ENCODE measurements around the gene TTLL8.

TTLL8 gene

DNA sequence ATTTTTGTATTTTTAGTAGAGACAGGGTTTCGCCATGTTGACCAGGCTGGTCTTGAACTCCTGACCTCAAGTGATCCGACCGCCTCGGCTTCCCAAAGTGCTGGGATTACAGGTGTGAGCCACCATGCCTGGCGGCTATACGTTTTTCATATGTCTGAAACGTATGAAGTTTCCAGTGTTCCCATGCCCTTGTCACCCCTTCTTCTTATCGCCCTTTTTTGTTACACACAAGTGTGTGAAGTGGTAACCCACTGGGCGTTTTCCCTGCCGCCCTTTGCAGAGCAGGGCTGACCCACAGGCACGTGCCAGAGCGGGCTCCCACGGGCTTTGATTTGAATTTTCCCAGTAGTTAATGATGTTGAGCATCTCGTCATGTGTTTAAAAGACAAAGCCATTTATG, 80.5 kb downstream of the TTLL8 start:
- Histone ChIP-seq H3K27ac (ENCODE audit: low read length) (no peak overlapping the region), H3K4me3 (ENCODE audit: low read depth in 1 of 2, low read length in 2 of 2) (no peak overlapping the region), H3K9me3 (ENCODE audit: control insufficient read depth in 1 of 2, low read length in 2 of 2) (peaks cover 0 to 8% of the 10 kb centered on the region in 2 donors), H3K4me1 (ENCODE audit: control insufficient read depth in 1 of 2, insufficient read depth in 2 of 2, low read length in 2 of 2) (no peaks in the 10 kb centered on the region), H3K27me3 (ENCODE audit: low read depth, low read length) (no peaks in the 10 kb centered on the region), H3K36me3 (ENCODE audit: control insufficient read depth in 1 of 2, insufficient read depth in 2 of 2, low read length in 2 of 2) (no peaks in the 10 kb centered on the region)

DNA sequence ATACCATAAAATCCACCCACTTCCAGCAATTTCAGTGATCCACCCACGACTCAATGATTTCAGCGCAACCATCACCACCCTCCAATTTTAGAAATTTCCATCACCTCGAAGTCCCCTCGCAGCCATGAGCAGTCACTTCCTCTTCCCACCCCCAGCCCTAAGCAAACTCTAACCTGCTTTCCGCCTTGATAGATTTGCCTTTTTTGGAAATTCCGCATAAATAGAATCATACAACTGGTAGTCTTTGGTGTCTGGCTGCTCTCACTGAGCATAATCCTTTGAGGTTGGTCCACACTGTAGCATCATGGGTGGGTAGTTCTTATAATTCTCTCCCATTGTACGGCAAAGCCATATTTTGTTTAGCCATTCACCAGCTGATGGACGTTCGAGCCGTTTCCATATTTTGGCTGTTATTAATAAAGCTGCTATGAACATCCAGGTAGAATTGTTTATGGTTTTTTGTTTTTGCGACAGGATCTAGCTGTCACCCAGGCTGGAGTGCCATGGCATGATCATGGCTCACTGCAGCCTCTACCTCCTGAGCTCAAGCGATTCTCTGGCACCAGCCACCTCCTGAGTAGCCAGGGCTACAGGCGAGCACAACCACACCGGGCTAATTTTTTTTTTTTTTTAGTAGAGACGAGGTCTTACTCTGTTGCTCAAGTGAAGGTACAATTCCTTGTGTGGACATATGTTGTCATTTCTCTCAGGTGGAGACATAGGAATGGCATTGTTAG, 81.5 kb downstream of the TTLL8 start:
- peaks cover 0 to 8% of the 10 kb centered on the region in 2 donors for H3K9me3 ChIP-seq (ENCODE audit: control insufficient read depth in 1 of 2, low read length in 2 of 2)

DNA sequence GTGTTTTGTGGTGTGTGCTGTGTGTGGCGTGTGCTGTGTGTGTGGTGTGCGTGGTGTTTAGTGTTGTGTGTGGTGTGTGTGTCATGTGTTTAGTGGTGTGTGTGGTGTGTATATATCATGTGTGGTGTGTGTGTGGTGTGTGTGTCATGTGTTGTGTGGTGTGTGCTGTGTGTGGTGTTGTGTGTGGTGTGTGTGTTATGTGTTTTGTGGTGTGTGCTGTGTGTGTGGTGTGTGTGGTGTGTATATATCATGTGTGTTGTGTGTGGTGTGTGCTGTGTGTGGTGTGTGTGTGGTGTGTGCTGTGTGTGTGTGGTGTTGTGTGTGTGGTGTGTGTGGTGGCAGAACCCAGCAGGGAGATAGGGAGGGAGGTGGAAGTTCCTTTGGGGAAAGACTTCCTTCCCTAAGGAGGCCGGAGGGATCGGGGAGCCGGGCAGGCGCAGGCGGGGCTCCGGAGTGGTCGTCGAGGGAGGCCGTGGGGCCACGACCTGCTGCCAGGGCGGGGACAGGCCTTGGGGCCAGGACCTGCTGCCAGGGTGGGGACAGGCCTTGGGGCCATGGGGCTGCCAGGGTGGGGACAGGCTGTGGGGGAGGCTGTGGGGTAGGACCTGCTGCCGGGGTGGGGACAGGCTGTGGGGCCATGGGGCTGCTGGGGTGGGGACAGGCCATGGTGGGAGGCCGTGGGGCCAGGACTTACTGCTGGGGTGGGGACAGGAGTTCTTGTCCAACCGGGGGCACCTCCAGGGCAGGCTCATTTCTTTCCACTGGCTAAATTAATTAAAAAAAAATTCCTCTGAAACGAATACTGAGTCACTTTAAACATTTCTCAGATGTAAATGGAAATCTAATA, 82.3 kb downstream of the TTLL8 start:
- H3K4me3 ChIP-seq (ENCODE audit: low read depth in 1 of 2, low read length in 2 of 2), result no peak overlapping the region
- H3K27ac ChIP-seq (ENCODE audit: low read length), result no peak overlapping the region
- no peaks in the 10 kb centered on the region for H3K27me3 ChIP-seq (ENCODE audit: low read depth, low read length)

More for the DNA sequence above, 81.5 kb downstream of the TTLL8 start:
- H3K36me3 ChIP-seq (ENCODE audit: control insufficient read depth in 1 of 2, insufficient read depth in 2 of 2, low read length in 2 of 2), result no peaks in the 10 kb centered on the region
- peaks cover 0 to 3% of the 10 kb centered on the region in 2 donors for H3K4me1 ChIP-seq (ENCODE audit: control insufficient read depth in 1 of 2, insufficient read depth in 2 of 2, low read length in 2 of 2)
- no peaks in the 10 kb centered on the region for H3K27me3 ChIP-seq (ENCODE audit: low read depth, low read length)
- H3K4me3 ChIP-seq (ENCODE audit: low read depth in 1 of 2, low read length in 2 of 2), result no peak overlapping the region
- H3K27ac ChIP-seq (ENCODE audit: low read length), result no peak overlapping the region

DNA sequence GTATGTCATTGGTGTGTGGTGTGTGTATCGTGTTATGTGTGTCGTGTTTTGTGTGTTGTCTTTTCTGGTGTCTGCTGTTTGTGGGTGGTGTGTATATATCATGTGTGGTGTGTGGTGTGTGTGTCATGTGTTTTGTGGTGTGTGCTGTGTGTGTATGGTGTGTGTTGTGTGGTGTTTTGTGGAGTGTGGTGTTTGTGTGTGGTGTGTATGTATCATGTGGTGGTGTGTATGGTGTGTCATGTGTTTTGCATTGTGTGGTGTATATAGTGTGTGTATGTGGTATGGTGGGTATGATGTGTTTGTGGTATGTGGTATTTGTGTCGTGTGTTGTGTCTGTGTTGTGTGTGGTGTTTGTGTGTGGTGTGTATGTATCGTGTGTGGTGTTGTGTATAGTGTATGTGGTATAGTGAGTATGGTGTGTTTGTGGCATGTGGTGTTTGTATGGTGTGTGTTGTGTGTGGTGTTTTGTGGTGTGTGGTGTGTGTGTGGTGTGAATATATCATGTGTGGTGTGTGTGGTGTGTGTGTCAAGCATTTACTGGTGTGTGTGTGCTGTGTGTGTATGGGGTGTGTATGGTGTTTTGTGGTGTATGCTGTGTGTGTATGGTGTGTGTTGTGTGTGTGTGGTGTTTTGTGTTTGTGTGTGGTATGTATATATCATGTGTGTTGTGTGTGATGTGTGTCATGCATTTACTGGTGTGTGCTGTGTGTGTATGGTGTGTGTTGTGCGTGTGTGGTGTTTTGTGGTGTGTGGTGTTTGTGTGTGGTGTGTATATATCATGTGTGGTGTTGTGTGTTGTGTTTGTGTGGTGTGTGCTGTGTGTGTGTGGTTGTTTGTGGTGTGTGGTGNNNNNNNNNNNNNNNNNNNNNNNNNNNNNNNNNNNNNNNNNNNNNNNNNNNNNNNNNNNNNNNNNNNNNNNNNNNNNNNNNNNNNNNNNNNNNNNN, 84.8 kb downstream of the TTLL8 start:
- H3K36me3 ChIP-seq (ENCODE audit: control insufficient read depth in 1 of 2, insufficient read depth in 2 of 2, low read length in 2 of 2), result no peaks in the 10 kb centered on the region
- no peak overlapping the region for H3K27ac ChIP-seq (ENCODE audit: low read length)
- H3K27me3 ChIP-seq (ENCODE audit: low read depth, low read length), result no peaks in the 10 kb centered on the region
- H3K4me3 ChIP-seq (ENCODE audit: low read depth in 1 of 2, low read length in 2 of 2), result no peak overlapping the region
- H3K4me1 ChIP-seq (ENCODE audit: control insufficient read depth in 1 of 2, insufficient read depth in 2 of 2, low read length in 2 of 2), result peaks cover 0 to 13% of the 10 kb centered on the region in 2 donors
- H3K9me3 ChIP-seq (ENCODE audit: control insufficient read depth in 1 of 2, low read length in 2 of 2), result no peaks in the 10 kb centered on the region

More for the DNA sequence above, 82.3 kb downstream of the TTLL8 start:
- no peaks in the 10 kb centered on the region for H3K36me3 ChIP-seq (ENCODE audit: control insufficient read depth in 1 of 2, insufficient read depth in 2 of 2, low read length in 2 of 2)
- peaks cover 0 to 8% of the 10 kb centered on the region in 2 donors for H3K9me3 ChIP-seq (ENCODE audit: control insufficient read depth in 1 of 2, low read length in 2 of 2)
- H3K4me1 ChIP-seq (ENCODE audit: control insufficient read depth in 1 of 2, insufficient read depth in 2 of 2, low read length in 2 of 2), result peaks cover 0 to 4% of the 10 kb centered on the region in 2 donors

DNA sequence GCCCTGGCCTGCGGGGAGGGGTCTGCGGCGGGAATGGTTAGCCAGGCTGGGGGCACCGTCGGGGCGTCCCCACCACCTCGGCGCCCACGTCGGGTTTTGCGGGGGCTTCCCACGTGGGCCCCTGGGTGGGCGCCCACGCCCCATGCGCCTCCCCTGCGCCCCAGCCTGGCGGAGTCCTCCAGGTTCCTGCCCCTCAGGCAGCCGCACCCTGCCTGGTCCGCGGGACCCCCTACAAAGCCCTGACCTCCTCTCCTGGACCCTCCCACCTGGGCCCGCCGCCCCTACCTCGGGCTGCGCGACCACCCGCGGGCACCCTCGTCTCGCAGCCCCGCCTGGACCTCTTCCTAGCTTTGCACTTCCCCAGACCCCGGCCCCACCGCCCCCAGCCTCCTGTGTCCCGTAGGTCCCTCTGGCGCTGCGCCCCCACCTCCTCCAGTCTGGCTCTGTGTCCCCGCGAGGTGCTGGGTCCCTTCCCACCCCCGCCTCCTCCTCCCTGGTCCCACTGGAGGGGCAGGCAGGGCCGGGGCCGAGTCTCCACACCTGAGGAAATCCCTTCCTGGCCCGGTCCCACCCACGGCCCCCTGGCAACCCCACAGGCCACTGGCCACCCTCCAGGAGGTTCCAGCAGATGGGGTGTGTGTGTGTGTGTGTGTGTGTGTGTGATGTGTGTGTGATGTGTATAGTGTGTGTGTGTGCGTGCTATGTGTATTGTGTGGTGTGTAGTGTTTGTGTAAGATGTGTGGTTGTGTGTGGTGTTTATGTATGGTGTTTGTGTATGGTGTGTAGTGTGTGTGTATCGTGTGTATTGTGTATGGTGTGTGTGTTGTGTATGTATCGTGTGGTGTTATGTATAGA, 85.7 kb downstream of the TTLL8 start:
- Histone ChIP-seq H3K4me1 (ENCODE audit: control insufficient read depth in 1 of 2, insufficient read depth in 2 of 2, low read length in 2 of 2) (peaks cover 6 to 17% of the 10 kb centered on the region in 2 donors), H3K27me3 (ENCODE audit: low read depth, low read length) (no peaks in the 10 kb centered on the region), H3K36me3 (ENCODE audit: control insufficient read depth in 1 of 2, insufficient read depth in 2 of 2, low read length in 2 of 2) (no peaks in the 10 kb centered on the region), H3K27ac (ENCODE audit: low read length) (no peak overlapping the region), H3K4me3 (ENCODE audit: low read depth in 1 of 2, low read length in 2 of 2) (peak overlapping the region in 1 of 2 donors; percentile 53), H3K9me3 (ENCODE audit: control insufficient read depth in 1 of 2, low read length in 2 of 2) (no peaks in the 10 kb centered on the region)

DNA sequence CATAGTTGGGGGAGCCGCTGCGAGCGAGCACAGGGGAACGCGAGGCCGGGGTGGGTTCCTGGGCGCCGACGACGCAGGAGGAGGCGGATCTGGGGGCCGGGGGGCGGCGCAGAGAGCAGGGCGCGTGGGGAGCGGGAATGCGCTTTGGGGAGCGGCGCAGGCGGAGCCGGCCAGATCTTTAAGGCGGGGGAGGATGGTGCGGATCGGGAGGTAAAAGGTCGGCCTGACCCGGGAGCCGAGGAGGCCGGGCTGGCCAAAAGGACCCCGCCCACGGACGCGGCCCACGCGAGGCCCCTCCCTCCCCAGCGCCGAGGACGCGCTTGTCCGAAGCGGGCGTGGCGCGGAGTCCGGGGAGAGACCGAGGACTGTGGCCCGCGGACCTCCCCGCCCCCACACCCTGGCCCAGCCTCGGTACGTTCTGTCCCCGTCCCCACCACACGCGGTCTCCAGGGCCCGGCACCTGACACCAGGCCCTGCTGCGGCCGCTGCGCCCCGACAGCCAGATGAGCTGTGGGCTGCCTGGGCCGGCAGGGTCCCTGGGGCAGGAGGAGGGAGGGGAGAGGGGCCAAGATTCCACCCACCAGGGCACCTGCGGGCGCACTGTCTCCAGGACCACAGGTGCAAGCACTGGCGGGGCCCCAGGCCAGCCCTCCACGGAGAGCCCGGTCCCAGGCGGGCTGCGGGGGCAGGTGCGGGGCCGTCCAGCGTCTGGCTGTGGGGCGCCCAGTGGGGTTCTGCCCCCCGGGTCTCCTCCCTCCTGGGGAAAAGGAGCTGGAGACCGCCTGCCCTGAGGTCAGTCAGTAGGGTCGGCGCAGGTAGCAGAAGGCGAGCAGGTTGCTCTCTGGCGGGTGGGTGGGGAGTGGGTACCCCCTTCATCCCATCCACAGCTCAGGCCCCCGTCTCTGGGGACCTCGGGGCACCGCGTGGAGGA, 86.6 kb downstream of the TTLL8 start:
- no peak overlapping the region for H3K27ac ChIP-seq (ENCODE audit: low read length)
- peak overlapping the region in 1 of 2 donors; percentile 53 for H3K4me3 ChIP-seq (ENCODE audit: low read depth in 1 of 2, low read length in 2 of 2)
- H3K9me3 ChIP-seq (ENCODE audit: control insufficient read depth in 1 of 2, low read length in 2 of 2), result no peaks in the 10 kb centered on the region
- H3K36me3 ChIP-seq (ENCODE audit: control insufficient read depth in 1 of 2, insufficient read depth in 2 of 2, low read length in 2 of 2), result no peaks in the 10 kb centered on the region
- no peaks in the 10 kb centered on the region for H3K27me3 ChIP-seq (ENCODE audit: low read depth, low read length)
- H3K4me1 ChIP-seq (ENCODE audit: control insufficient read depth in 1 of 2, insufficient read depth in 2 of 2, low read length in 2 of 2), result peaks cover 10 to 24% of the 10 kb centered on the region in 2 donors

DNA sequence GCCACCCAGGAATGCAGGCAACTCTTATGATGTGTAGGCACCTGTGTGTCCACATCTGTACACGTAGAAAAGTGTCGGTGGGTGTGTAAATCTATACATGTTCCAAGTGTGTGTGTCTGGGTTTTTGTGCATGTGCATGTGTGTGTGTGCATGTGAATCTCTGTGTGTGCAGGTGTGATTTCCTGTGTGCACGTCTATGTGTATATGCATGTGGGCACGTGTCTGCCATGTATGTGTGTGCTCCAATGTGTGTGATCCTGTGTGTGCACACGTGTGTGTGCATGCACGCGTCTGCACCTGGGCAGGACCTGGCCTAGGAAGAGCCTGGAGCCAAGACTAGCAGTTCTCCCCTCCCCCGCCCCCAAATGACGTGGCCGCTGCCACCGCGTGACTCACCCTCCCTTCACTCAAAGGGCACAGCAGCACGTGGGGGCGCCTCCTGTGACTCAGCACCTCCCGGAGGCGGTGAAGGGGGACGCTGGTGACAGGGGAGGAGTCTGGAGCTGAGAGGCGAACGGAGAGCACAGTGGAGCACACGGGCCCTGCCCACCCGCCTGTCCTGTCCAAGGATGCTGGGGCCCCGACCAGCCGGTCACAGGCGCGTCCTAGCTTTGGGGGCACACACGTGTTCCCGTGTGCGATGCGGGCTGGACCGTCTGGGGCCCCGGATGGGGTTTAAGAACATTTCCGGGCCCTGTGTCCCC, 87.4 kb downstream of the TTLL8 start:
- Histone ChIP-seq H3K9me3 (ENCODE audit: control insufficient read depth in 1 of 2, low read length in 2 of 2) (no peaks in the 10 kb centered on the region), H3K4me1 (ENCODE audit: control insufficient read depth in 1 of 2, insufficient read depth in 2 of 2, low read length in 2 of 2) (peaks cover 10 to 32% of the 10 kb centered on the region in 2 donors), H3K27me3 (ENCODE audit: low read depth, low read length) (no peaks in the 10 kb centered on the region), H3K27ac (ENCODE audit: low read length) (peak overlapping the region; percentile 40), H3K36me3 (ENCODE audit: control insufficient read depth in 1 of 2, insufficient read depth in 2 of 2, low read length in 2 of 2) (no peaks in the 10 kb centered on the region), H3K4me3 (ENCODE audit: low read depth in 1 of 2, low read length in 2 of 2) (peak overlapping the region in 1 of 2 donors; percentile 53)

DNA sequence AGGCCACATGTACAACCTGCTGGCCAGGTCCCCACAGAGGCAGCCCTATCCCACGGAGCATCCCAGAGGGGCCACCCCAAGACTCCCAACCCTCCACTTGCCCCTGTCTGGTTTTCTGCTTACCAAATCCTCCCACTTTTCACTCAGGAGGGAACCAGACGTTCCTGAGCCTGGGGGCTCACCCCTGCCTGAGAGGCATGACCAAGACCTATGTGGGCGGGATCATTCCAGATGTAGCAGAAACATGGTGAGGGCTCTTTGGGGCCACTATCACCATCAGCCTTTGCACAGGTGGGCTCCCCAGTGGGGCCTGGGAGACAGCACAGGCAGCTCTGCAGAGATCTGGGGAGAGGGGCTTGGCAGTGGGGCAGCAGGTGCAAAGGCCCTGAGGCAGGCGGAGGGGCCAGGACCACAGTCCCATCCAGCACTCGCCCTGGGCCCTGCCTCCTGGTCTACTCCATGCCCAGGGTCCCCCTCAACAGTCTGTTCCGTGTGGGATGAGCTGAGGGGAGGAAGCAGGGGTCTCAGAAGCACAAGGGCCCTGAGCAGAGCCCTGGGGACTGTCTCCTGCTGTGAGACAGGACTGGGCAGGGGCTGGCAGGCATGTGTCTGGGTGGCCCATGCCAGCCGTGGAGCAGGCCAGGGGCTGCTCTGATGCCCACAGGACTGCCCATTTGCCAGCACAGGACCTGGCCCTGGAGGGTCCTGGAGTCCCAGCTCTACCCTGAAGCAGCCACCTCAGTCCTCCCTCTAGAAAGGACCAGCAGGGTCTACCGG, 88.2 kb downstream of the TTLL8 start:
- H3K27ac ChIP-seq (ENCODE audit: low read length), result peak overlapping the region; percentile 40
- H3K36me3 ChIP-seq (ENCODE audit: control insufficient read depth in 1 of 2, insufficient read depth in 2 of 2, low read length in 2 of 2), result no peaks in the 10 kb centered on the region
- no peaks in the 10 kb centered on the region for H3K27me3 ChIP-seq (ENCODE audit: low read depth, low read length)
- H3K4me3 ChIP-seq (ENCODE audit: low read depth in 1 of 2, low read length in 2 of 2), result peak overlapping the region in 1 of 2 donors; percentile 53
- no peaks in the 10 kb centered on the region for H3K9me3 ChIP-seq (ENCODE audit: control insufficient read depth in 1 of 2, low read length in 2 of 2)
- H3K4me1 ChIP-seq (ENCODE audit: control insufficient read depth in 1 of 2, insufficient read depth in 2 of 2, low read length in 2 of 2), result peaks cover 10 to 40% of the 10 kb centered on the region in 2 donors
